ENCODE results near the gene RMRP.

DNA sequence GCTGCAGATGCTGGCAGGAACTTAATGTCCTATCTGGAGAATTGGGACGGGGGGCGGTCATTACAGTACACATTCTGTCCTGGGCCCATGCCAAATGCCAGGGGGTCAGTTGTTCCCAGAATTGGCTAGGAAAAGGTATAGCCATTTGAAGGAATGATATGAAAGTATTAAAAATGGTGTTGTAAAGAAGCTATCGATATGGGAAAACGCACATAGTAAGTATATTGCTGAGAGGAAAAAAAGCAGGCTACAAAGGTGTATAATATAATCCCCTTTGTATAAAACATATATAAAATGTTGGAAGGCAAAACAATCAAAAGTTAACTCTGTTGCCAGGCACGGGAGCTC, 7.6 kb upstream of the RMRP start:
- TF ChIP-seq, protein P1, sequence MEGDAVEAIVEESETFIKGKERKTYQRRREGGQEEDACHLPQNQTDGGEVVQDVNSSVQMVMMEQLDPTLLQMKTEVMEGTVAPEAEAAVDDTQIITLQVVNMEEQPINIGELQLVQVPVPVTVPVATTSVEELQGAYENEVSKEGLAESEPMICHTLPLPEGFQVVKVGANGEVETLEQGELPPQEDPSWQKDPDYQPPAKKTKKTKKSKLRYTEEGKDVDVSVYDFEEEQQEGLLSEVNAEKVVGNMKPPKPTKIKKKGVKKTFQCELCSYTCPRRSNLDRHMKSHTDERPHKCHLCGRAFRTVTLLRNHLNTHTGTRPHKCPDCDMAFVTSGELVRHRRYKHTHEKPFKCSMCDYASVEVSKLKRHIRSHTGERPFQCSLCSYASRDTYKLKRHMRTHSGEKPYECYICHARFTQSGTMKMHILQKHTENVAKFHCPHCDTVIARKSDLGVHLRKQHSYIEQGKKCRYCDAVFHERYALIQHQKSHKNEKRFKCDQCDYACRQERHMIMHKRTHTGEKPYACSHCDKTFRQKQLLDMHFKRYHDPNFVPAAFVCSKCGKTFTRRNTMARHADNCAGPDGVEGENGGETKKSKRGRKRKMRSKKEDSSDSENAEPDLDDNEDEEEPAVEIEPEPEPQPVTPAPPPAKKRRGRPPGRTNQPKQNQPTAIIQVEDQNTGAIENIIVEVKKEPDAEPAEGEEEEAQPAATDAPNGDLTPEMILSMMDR (IDR thresholded peaks at IDR 0.05), result no peak
- TF ChIP-seq POLR2A (IDR thresholded peaks at IDR 0.05), result no peak
